Measurements from ENCODE around the gene NEXMIF.

GRCh38 chrX:74774988-74775387 is 150.3 kb downstream of the NEXMIF start:
- TF ChIP-seq YY1 (IDR thresholded peaks at IDR 0.05; ENCODE audit: insufficient read depth, insufficient read length) (no peak), SUZ12 (IDR thresholded peaks at IDR 0.05; ENCODE audit: extremely low read depth, insufficient read depth, insufficient read length) (no peak), ZNF274 (IDR thresholded peaks at IDR 0.05; ENCODE audit: low read depth, low read length) (no peak)

All from NT2/D1 (cell line).